K562 (cell line): Measurements from ENCODE around the gene ARHGAP4. TPM values are rescaled to one million over a fixed set of nuclear protein-coding genes. Genes with fewer than 3 reads are reported as not detected.
A peak's percentile ranks its signal among the peaks of the same experiment; 100 is the strongest.

ENCODE experiments used
- BRD4 ChIP-seq: fragments of 200-600 bp; sonication (generic); IDR thresholded peaks from 2 replicates; pipeline ENCODE4 v1.6.1; 2017; ENCODE audit warnings: inconsistent platforms
- CHCHD3 ChIP-seq: fragments of 250-450 bp; sonication (Bioruptor Pico); IDR thresholded peaks from 2 replicates; pipeline ENCODE4 v2.1.2; 2022; ENCODE audit warnings: mild to moderate bottlenecking
- CHD2 ChIP-seq: IDR thresholded peaks from 2 replicates; pipeline ENCODE4 v1.6.1; 2011; ENCODE audit warnings: low read depth, low read length
- GATA2 ChIP-seq: sonication (generic); formaldehyde crosslinking; IDR thresholded peaks from 2 replicates; pipeline ENCODE4 v1.4.0; 2020; ENCODE audit warnings: mild to moderate bottlenecking, missing genetic modification reagents
- JUND ChIP-seq, 2 experiments: IDR thresholded peaks; 2 replicates in 1 of 2; 3 replicates in 1 of 2; pipeline ENCODE4 v1.6.1; 2011; ENCODE audit warnings: borderline replicate concordance in 2 of 2, low read depth in 2 of 2, low read length in 2 of 2, improper control_type of control experiment in 1 of 2, missing biosample characterization in 1 of 2, missing genetic modification characterization in 1 of 2, missing genetic modification reagents in 1 of 2
- MEF2D ChIP-seq: conservative IDR thresholded peaks from 2 replicates; pipeline ENCODE4 v1.6.1; 2016; ENCODE audit warnings: low read depth, missing genetic modification characterization, missing compliant biosample characterization
- MLX ChIP-seq, 2 experiments: fragments of 450-650 bp in 1 of 2; sonication (generic) in 1 of 2; formaldehyde crosslinking; conservative IDR thresholded peaks; 2 replicates each; pipeline versions ENCODE4 v1.4.0 to v1.8.1; 2020 to 2022; ENCODE audit warnings: mild to moderate bottlenecking in 1 of 2, missing genetic modification reagents in 1 of 2
- PCBP2 ChIP-seq: fragments of 200-400 bp; formaldehyde crosslinking; IDR thresholded peaks from 2 replicates; pipeline ENCODE4 v1.6.1; 2018; ENCODE audit warnings: low read length, low read depth, mild to moderate bottlenecking, moderate library complexity; ENCODE audit not compliant: poor library complexity, severe bottlenecking
- RBM17 ChIP-seq: fragments of 200-400 bp; formaldehyde crosslinking; IDR thresholded peaks from 2 replicates; pipeline ENCODE4 v1.6.1; 2017; ENCODE audit warnings: low read depth, mild to moderate bottlenecking, low read length, borderline replicate concordance
- REST ChIP-seq, 2 experiments: fragments of 450-650 bp; formaldehyde crosslinking in 1 of 2; IDR thresholded peaks; 2 replicates each; pipeline versions ENCODE4 v1.4.0 to v1.6.1; 2014 to 2020; ENCODE audit warnings: mild to moderate bottlenecking in 2 of 2, borderline replicate concordance in 1 of 2, low read depth in 1 of 2
- SRSF3 ChIP-seq: fragments of 200-400 bp; formaldehyde crosslinking; IDR thresholded peaks from 2 replicates; pipeline ENCODE4 v1.6.1; 2016; ENCODE audit warnings: mild to moderate bottlenecking, low read length, moderate library complexity; ENCODE audit not compliant: insufficient read depth
- USF2 ChIP-seq: sonication (generic); formaldehyde crosslinking; IDR thresholded peaks from 2 replicates; pipeline ENCODE4 v1.5.0; 2020; ENCODE audit warnings: missing genetic modification reagents
- XRCC4 ChIP-seq: IDR thresholded peaks from one replicate; pipeline ENCODE4 v1.6.1; 2011; ENCODE audit not compliant: insufficient read depth, insufficient read length; ENCODE audit errors: extremely low read depth
- ZNF512 ChIP-seq: IDR thresholded peaks from 2 replicates; pipeline ENCODE4 v1.6.1; 2016; ENCODE audit warnings: missing genetic modification characterization, missing compliant biosample characterization
- polyA plus RNA-seq, 8 experiments: library from polyadenylated mRNA; depleted of rRNA in 4 of 8; stranded (reverse) in 5 of 8; unstranded in 3 of 8; fragments of >200 nt; fragmentation: Nextera tagmentation in 2 of 8; fragmentation: Illumina TruSeq in 1 of 8; extraction: Ambion mirVana in 2 of 8; extraction: Trizol in 1 of 8; gene quantifications; 2 replicates each; pipeline versions ENCODE4 v1.2.1 to v1.2.3, GENCODE V29; 2011 to 2014; ENCODE audit warnings: inconsistent platforms in 1 of 8, missing spikeins in 1 of 8
- total RNA-seq, 7 experiments: library from RNA; depleted of rRNA in 6 of 7; stranded (reverse); fragments of >200 nt in 6 of 7; fragmentation: Illumina TruSeq in 2 of 7; extraction: Trizol in 2 of 7; gene quantifications; 2 replicates each; pipeline versions ENCODE4 v1.2.1 to v1.2.3, GENCODE V29; 2011 to 2021; ENCODE audit warnings: low replicate concordance in 1 of 7

Gene ARHGAP4
- total and polyA plus RNA-seq, 9 of the 15 experiments (the other 6 are each of a cell fraction or from before 2014, with no cell fraction given), result 0.30 to 81.8 (median 13.5) TPM

GRCh38 chrX:153927922-153928760 lies 2.1 kb upstream of the ARHGAP4 start (continued):
- peak; percentile 59; the same call in 1 of the 2 replicates for TF ChIP-seq REST (IDR thresholded peaks at IDR 0.05; ENCODE audit: borderline replicate concordance)
- no peak for TF ChIP-seq REST (CRISPR knock-in tag; IDR thresholded peaks at IDR 0.05; ENCODE audit: low read depth)
- no peak for TF ChIP-seq XRCC4
- no peak for TF ChIP-seq PCBP2
- no peak for TF ChIP-seq SRSF3
- no peak for TF ChIP-seq CHCHD3 (CRISPR knock-in tag)
- TF ChIP-seq GATA2 (CRISPR knock-in tag), result no peak
- TF ChIP-seq RBM17, result no peak
- no peak for TF ChIP-seq BRD4
- no peak for TF ChIP-seq MEF2D
- TF ChIP-seq USF2 (CRISPR knock-in tag), result peak; percentile 95
- TF ChIP-seq CHD2, result 0 out of 2 replicates have a peak, but pooled peaks have one; percentile 39
- TF ChIP-seq JUND (IDR thresholded peaks at IDR 0.05; ENCODE audit: borderline replicate concordance, low read depth, low read length), result no peak
- TF ChIP-seq JUND (tag; IDR thresholded peaks at IDR 0.05; ENCODE audit: borderline replicate concordance, low read depth, low read length), result no peak
- TF ChIP-seq ZNF512 (tag), result no peak
- no peak for TF ChIP-seq MLX (CRISPR knock-in tag; conservative IDR thresholded peaks at IDR 0.05)
